ENCODE data around the gene CPZ. TPM values are rescaled to one million over a fixed set of nuclear protein-coding genes. Genes with fewer than 3 reads are reported as not detected.
A peak's percentile ranks its signal among the peaks of the same experiment; 100 is the strongest.
"Not testable (repeated sequence)": the region's sequence is repeated elsewhere in the genome, so short reads cannot be mapped to it uniquely, and the experiment has no call there.

The CPZ gene
- total RNA-seq, 1 donor from 2014 or later: 3.5 TPM

DNA sequence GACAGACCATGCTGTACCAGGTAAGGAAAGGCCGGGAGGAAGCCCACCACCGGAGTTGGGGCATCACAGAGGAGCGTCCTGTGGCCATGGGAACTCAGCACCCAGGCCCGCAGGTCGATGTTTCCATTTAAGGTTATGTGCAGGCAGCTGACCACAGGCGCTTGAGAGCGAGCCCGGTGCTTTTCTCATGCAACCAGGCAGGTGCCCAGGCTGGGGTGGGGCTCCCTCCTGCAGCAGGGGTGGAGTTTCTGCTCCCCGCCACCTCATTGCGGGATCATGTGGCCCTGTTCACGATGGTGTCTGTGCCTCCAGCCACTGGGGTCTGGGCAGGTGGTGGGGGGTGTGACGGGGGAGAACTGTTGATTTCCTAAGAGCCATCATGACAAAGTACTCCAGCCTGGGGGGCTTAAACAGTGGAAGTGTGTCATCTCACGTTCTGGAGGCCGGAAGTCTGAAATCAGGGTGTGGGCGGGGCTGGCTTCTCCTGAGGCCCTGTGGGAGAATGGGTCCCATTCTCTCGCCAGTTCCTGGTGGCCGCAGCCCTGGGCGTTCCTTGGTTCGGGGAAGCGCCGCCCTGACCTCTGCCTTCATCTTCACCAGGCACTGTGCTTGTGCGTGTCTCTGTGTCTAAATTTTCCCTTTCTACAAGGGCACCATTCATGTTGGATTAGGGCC is 60.9 kb downstream of the CPZ start:
- no peak overlapping the region for H3K27ac ChIP-seq
- no peak overlapping the region for H3K4me3 ChIP-seq
- H3K36me3 ChIP-seq: no peaks in the 10 kb centered on the region
- DNase-seq (ENCODE audit: low spot score in 2 of 2): peak in 1 of 2 donors; percentile 58
- intact Hi-C loops (cut with DNase I): no loop called here
- no peaks in the 10 kb centered on the region for H3K27me3 ChIP-seq
- H3K9me3 ChIP-seq: no peaks in the 10 kb centered on the region
- TF ChIP-seq CTCF (IDR thresholded peaks at IDR 0.05): no peak
- no peaks in the 10 kb centered on the region for H3K4me1 ChIP-seq

- DNase-seq (ENCODE audit: low spot score in 2 of 2): peak in 1 of 2 donors; percentile 8
- H3K9me3 ChIP-seq; H3K36me3 ChIP-seq; H3K4me3 ChIP-seq; H3K27me3 ChIP-seq; H3K4me1 ChIP-seq; intact Hi-C loops (cut with DNase I); H3K27ac ChIP-seq: not testable (repeated sequence)
Measured at GRCh38 chr4:8654139-8654538, 61.6 kb downstream of the CPZ start.

- Histone ChIP-seq H3K4me3 (no peak overlapping the region), H3K36me3 (no peaks in the 10 kb centered on the region), H3K27ac (no peak overlapping the region), H3K4me1 (no peaks in the 10 kb centered on the region), H3K9me3 (no peaks in the 10 kb centered on the region), H3K27me3 (no peaks in the 10 kb centered on the region)
- TF ChIP-seq CTCF (IDR thresholded peaks at IDR 0.05): no peak
- DNase-seq (ENCODE audit: low spot score in 2 of 2): peak in 1 of 2 donors; percentile 33
- intact Hi-C loops (cut with DNase I): no loop called here
Measured at GRCh38 chr4:8655411-8656184, 63.0 kb downstream of the CPZ start.

DNA sequence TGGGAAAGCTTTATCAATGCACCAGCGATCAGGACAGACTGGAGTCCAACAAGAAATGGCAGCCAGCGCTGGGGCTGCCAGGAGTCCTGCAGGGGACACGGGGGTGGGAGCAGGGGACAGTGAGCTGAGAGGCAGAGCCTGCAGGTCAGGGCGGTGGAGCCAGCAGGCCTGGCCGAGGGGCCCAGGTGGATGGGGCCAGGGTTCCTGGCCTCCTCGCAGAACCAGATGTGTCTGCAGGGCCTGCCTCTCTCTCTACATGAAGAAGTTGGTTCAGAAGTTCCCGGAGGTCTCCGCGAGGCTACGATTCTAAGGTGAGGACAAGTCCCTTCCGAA is 63.6 kb downstream of the CPZ start:
- DNase-seq (ENCODE audit: low spot score in 2 of 2): peak in 1 of 2 donors; percentile 34
- intact Hi-C loops (cut with DNase I): no loop called here

DNA sequence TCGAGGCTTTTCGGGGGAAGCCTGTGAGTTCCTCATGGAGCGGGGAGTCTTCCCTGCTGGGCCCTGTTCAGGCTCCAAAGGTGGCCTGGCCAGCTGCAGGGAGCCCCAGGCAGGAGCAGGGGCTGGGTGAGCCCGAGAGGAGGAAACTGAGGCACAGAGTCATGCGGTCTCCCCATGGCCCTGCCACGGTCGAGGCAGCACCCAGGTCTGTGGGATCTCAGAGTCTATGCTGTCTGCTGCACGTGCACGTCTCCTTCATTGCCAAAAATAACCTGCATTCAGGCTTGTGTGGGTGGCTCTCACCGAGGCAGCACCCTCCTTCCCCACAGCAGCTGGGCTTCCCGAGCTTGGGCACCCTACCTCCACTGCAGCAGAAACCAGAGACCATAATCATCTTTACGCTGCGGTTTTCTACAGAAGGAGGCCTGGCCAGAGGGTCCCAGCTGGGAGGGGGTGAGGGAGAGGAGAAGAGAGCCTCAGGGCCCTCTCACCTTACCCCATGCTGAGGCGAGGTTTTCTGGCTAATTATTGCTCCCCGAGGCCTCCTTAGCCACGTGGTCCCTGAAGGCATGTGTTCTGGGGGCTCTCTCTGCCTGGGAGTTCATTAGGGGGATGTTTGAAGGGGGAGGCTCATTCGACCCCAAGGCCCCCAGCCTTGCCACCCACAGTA is 64.3 kb downstream of the CPZ start:
- intact Hi-C loops (cut with DNase I): no loop called here
- DNase-seq (ENCODE audit: low spot score in 2 of 2): peak in 1 of 2 donors; percentile 27
- H3K27me3 ChIP-seq: no peaks in the 10 kb centered on the region

More for the DNA sequence above, 63.6 kb downstream of the CPZ start:
- H3K9me3 ChIP-seq: no peaks in the 10 kb centered on the region
- H3K27me3 ChIP-seq: no peaks in the 10 kb centered on the region
- no peak overlapping the region for H3K27ac ChIP-seq
- H3K4me3 ChIP-seq: no peak overlapping the region
- TF ChIP-seq CTCF (IDR thresholded peaks at IDR 0.05): no peak
- no peaks in the 10 kb centered on the region for H3K36me3 ChIP-seq
- H3K4me1 ChIP-seq: no peaks in the 10 kb centered on the region

More for the DNA sequence above, 64.3 kb downstream of the CPZ start:
- Histone ChIP-seq H3K9me3 (no peaks in the 10 kb centered on the region), H3K27ac (no peak overlapping the region), H3K4me3 (no peak overlapping the region), H3K36me3 (no peaks in the 10 kb centered on the region), H3K4me1 (no peaks in the 10 kb centered on the region)
- no peak for TF ChIP-seq CTCF (IDR thresholded peaks at IDR 0.05)

Data from ascending aorta (tissue), 2 donors.